ENCODE results near the gene JMJD6.
"Not testable (repeated sequence)": the region's sequence is repeated elsewhere in the genome, so short reads cannot be mapped to it uniquely, and the experiment has no call there.

Gene JMJD6

GRCh38 chr17:76726231-76726775 is at the start of gene JMJD6:
Gene JMJD6 (minus strand): TSS chr17:76726606. CDS start chr17:76726475, 131 bp downstream.
- peak; percentile 85 to 90 for DNase-seq (ENCODE audit: low read depth in 2 of 2)

DNA sequence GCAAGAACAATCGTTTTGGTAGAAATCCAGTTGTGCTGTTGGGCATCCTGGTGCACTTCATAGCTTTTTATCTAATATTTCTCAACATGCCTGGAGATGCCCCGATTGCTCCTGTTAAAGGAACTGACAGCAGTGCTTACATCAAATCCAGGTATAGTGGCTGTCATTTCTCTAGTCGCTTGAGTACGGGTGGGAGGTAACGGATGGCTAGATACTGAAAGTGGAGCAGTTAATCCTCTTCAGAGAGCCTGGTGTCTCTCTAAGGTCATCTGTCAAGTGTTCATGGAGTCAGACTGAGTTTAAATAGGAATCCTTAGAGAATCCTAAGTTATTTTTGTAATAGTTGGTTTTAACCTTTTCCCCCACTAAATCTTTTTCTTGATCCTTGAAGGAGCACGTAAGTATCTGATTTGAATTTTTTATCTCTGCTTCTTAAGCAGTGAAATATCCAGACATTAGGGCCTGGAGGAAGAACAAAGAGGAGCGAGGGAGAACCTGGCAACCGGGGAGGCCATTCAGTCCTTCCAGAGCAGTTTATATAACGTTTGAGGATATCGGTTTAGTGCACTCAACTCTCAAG is 48.7 kb upstream of the JMJD6 start:
- DNase-seq (ENCODE audit: low read depth in 2 of 2): no peak

DNA sequence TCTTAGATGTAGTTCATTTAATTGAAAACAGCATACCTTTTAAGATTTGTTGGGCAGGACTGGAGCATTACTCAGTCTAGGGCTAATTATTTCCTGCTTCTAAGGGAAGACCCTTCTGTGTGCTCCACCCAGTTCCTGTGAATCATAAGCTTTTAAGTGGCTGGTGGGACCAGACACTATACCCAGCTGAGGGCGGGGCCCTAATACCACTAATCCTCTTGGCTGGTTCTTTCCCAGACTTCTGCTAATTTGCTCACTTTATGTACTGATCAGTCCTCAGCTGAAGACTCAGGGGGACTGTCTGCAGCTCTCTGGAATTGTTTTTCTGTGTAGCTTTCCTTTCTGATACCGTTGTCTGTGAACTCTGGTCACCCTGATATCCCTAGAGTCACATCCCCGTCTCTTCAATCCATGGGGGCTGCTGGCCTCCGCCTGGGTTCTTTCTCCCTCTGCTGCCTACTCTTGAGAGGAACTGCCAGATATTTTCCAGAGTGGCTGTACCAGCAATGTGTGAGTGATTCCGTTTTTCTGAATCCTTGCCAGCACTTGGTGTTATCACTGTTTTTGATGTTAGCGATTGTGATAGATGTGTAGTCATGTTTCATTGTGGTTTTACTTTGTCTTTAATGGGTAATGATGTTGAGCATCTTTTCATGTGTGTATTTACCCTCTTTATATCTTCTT is 46.6 kb upstream of the JMJD6 start:
- peak; percentile 20 to 51 for DNase-seq (ENCODE audit: low read depth in 2 of 2)

- no peak for DNase-seq (ENCODE audit: low read depth in 2 of 2)
Measured at GRCh38 chr17:76758570-76758969, 32.2 kb upstream of the JMJD6 start.

DNA sequence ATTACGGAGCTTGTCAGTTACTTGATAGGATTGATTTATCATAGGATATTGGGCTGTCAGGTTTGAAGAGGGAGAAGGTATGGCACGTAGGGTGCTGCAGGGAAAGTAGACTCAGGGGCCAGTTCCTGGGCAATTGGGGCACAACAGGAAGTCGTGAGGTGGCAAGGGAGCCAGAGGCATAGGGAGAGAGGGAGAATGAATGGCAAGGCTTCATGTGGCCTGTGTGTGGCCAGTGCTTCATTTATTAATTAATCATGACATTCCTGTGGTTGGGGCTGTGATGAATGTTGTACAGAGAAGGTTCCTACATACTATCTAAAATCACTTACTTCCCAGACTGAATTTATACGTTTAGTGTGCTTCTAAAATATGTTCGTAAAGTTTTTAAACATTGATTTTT is 30.9 kb upstream of the JMJD6 start:
- no peak for DNase-seq (ENCODE audit: low read depth in 2 of 2)

- no peak for DNase-seq (ENCODE audit: low read depth in 2 of 2)
Measured at GRCh38 chr17:76755285-76755684, 28.9 kb upstream of the JMJD6 start.

DNA sequence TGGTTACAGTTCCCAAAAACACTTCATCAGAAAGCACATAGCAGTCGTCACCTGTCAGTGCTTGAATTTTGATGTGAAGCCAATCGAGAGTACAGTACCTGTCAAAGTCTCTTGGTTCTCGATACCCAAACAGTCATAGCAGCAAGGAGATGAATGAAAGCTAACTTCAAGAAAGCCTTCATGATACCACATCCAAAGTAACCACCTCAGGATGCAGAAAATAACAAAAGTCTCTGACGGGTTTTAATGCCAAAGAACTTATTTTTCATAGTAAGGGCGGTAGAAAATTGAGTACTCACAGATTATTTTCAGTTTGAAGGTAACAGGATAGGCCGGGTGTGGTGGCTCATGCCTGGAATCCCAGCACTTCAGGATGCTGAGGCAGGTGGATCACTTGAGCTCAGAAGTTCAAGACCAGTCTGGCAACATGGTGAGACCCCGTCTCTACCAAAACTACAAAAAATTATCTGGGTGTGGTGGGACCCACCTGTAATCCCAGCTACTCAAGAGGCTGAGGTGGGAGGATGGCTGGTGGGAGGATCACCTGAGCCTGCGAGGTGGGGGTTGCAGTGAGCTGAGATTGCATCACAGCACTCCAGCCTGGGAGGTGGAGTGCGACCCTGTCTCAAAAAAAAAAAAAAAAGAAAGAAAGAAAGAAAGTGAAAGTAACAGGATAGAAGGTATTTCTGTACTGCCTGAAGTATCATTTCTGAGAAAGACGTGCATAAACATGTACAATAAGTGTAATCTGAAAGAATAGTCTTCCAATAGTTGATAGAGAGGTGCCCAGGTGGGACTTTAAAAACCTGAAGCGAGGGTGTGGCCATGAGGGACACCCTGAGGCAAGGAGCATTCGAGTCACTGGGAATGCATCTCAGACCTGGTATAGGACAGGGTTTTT is 26.9 kb upstream of the JMJD6 start:
- no peak for DNase-seq (ENCODE audit: low read depth in 2 of 2)

- no peak for DNase-seq (ENCODE audit: low read depth in 2 of 2)
Measured at GRCh38 chr17:76752006-76752405, 25.6 kb upstream of the JMJD6 start.

GRCh38 chr17:76751416-76751993 is 25.1 kb upstream of the JMJD6 start:
- no peak for DNase-seq (ENCODE audit: low read depth in 2 of 2)

GRCh38 chr17:76748657-76749056 is 22.3 kb upstream of the JMJD6 start:
- DNase-seq (ENCODE audit: low read depth in 2 of 2): no peak

- no peak for DNase-seq (ENCODE audit: low read depth in 2 of 2)
Measured at GRCh38 chr17:76747716-76748363, 21.4 kb upstream of the JMJD6 start.

DNA sequence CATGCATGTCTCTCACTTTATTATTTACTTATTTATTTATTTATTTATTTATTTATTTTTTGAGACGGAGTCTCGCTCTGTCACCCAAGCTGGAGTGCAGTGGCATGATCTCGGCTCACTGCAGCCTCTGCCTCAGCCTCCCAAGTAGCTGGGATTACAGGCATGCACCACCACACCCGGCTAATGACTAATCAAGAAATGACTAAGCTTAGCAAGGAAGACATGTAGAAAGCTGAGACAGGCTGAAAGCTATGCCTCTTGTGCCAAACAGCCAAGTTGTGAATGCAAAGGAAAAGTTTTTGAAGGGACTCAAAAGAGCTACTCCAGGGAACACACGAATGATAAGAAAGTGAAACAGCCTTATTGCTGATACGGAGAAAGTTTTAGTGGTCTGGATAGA is 19.4 kb upstream of the JMJD6 start:
- DNase-seq (ENCODE audit: low read depth in 2 of 2): not testable (repeated sequence)

GRCh38 chr17:76744747-76745146 is 18.3 kb upstream of the JMJD6 start:
- DNase-seq (ENCODE audit: low read depth in 2 of 2): no peak

- DNase-seq (ENCODE audit: low read depth in 2 of 2): no peak
Measured at GRCh38 chr17:76742958-76743357, 16.6 kb upstream of the JMJD6 start.

GRCh38 chr17:76740329-76741118 is 14.1 kb upstream of the JMJD6 start:
- no peak for DNase-seq (ENCODE audit: low read depth in 2 of 2)

DNA sequence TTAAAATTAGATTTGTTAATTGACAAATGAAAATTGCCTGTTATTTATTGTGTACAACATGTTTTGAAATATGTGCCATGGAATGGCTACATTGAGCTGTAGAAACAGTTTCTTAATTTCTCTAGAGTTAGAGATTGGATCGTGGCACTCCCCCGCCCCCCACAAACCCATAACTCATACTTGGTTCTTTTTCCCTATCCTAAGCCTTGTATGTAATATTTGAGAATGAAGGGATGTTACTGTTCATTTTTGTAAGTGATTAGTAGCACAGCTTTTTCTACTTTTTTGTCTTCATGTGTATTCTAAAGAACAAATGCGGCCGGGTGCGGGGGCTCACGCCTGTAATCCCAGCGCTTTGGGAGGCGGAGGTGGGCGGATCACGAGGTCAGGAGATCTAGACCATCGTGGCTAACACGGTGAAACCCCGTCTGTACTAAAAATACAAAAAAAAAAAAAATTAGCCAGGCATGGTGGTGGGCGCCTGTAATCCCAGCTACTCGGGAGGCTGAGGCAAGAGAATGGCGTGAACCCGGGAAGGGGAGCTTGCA is 13.2 kb upstream of the JMJD6 start:
- not testable (repeated sequence) for DNase-seq (ENCODE audit: low read depth in 2 of 2)

DNA sequence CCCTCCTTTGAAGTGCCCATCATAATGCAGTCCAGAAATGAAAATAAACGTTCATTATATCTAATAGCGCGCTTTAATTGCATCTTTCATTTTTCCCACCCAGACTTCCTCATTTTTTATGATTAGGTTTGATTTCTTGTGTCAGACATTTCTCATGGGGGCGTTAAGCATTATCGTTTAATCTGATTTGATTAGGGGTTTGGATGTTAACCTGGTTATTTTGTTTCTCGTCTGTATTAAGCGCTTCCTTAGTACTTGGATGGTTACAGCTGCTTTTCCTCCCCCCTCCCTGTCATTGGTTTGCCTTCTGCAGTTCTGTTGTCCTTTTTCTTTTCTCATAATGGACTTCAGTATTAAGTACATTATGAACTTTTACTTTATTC is 12.1 kb upstream of the JMJD6 start:
- no peak for DNase-seq (ENCODE audit: low read depth in 2 of 2)

DNA sequence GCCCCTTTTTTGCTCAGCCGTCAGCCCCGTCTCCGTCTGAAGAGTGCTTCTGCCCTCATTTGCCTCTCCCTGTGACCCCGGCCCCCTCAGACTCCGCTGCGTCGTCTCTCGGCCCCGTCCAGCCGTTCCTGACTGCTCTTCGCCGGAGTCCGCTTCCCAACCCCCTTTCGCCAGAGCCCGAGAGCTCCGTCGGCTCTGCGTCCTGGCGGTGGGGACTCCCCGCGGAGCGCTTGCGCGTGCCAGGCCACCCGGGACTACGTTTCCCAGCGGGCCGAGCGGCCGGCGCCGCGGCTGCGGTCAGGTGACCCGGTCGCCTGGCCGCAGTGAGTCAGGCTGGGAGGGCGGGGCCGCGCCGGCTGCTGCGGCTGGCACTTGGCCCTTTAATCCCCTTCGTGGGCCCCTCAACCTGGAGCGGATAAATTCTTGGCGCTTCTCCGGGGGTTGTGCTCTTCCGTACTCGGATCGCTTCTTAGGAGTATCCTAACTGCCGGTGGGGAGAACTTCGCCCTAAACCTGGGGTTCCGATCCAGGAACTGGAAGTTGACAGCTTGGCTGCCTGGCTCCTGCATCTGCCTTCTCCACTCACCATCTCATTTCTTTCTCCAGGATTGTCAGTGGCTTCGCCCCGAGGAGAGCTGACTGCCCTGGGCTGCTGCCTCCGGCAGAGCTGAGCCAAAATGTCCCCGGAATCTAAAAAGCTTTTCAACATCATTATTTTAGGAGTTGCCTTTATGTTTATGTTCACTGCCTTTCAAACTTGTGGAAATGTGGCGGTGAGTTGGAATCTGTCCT is 11.5 kb upstream of the JMJD6 start, which contains the start of gene MFSD11:
Gene MFSD11, plus strand, starts transcription at position 444 of the 792 bp plus-strand sequence. Its CDS starts 234 bp downstream, at position 678.
- DNase-seq (ENCODE audit: low read depth in 2 of 2): peak; percentile 81 to 84

GRCh38 chr17:76737082-76737675 is 10.8 kb upstream of the JMJD6 start, which contains the start of gene SRSF2:
Gene SRSF2 (minus strand): TSS chr17:76737331. CDS start chr17:76737160, 171 bp downstream.
- DNase-seq (ENCODE audit: low read depth in 2 of 2): peak; percentile 96 to 97
